GF-D8 (cell line): ENCODE results near the gene CSNK1D.

Experiments
- DNase-seq: peaks from one replicate; lab custom pipeline; 2025; lab: John Stamatoyannopoulos, UW

CSNK1D gene

GRCh38 chr17:82294064-82294773, 20.7 kb upstream of the CSNK1D start:
- no peak for DNase-seq

DNA sequence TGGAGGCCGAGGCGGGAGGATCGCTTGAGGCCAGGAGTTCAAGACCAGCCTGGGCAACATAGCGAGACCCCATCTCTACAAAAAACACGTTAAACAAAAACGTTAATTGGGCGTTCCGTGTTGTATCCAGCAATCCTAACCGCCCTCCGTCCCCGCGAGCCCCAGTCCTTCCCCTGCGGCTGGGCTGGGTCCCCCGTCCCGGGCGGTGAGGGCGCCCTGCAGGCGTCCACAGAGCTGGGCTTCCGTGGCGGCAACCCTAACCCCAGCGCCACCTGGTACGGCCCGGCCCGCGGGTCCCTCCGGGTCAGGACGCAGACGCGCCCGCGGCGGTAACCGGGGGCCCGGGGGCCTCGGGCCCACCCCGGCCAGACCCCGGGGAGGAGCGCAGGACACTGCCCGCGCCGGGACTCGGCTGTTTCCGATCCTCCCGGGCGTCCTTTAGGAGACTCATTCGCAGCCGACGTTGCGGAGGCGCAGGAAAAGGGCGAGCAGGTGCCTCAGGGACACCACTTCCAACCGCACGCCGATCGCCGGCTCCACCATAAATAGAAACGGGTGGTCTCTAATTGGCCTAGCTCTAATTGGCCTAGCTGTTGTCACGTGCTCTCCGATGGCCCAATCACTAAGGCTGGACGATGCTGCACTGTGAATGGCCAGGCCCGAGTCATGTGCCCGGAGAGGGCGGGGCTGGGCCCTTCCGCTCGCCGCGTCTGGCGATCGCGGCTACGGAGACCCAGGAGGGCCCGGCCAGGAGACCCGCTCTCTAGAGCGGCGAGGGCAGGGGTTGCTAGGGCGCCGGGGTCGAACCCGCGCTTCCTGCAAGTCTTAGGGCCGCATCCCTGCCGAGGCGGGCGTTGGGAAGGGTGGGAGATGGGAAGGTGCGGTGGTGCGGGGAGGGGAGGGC, 19.0 kb upstream of the CSNK1D start:
- DNase-seq, result peak; percentile 95

DNA sequence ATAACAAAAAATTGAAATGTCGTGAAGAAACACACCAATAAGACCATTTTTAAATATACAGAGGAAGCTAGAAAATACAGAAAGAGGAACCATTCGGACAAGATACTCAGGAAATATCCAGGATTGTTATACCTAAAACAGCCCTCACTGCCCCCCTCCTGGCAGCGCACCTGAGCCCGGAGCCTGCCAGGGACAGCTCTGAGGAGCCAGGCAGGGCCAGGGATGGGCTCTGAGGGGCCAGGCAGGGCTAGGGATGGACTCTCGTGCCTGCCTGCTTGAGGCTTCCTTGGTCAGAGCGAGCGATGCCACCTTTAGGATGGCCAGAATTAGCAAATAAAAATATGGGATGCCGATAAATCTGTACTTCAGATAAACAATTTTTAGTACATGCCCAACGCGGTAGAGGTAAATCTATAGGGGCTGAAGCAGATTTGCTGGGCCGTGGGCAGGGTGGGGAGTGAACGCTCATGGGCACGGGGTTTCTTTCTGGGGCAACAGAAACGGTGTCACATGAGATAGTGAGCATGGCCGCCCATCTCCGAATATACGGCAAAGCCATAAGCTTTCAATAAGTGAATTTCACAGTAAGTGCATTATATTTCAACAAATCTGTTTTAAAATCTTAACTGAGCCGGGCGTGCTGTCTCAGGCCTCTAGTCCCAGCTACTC, 18.2 kb upstream of the CSNK1D start:
- DNase-seq, result no peak

DNA sequence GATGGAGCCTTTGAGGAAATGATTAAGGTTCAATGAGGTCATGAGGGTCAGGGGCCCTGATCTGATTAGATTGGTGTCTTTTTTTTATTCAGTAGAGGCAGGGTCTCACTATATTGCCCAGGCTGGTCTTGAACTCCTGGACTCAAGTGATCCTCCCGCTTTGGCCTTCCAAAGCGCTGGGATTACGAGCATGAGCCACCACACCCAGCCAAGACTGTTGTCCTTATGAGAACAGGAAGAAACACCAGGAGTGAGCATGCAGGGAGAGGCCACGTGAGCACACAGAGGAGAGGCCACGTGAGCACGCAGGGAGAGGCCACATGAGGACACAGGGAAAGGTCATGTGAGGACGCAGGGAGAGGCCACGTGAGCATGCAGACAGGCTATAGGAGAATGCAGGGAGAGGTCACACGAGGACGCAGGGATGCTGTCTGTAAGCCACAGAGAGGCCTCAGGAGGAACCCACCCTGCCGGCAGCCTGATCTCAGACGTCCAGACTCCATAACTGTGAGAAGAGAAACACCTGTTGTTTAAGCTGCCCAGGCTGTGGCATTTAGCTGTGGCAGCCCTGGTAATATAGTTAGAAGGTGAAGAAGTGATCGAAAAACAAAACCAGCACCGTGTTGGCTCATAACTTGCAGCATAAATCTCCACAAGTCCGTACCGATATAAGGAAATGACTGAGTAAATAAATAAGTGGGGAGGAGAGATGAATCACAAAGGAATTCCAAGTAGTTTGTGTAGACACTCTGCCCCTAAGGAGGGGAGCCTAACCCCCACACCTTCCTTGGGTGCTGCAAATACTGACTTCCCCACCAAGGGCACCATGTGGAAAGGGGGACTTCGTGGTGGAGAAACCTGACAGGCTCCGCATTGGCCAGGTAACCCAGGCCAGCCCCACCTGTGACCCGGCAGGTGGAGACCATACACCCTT, 14.6 kb upstream of the CSNK1D start:
- peak; percentile 91 for DNase-seq

DNA sequence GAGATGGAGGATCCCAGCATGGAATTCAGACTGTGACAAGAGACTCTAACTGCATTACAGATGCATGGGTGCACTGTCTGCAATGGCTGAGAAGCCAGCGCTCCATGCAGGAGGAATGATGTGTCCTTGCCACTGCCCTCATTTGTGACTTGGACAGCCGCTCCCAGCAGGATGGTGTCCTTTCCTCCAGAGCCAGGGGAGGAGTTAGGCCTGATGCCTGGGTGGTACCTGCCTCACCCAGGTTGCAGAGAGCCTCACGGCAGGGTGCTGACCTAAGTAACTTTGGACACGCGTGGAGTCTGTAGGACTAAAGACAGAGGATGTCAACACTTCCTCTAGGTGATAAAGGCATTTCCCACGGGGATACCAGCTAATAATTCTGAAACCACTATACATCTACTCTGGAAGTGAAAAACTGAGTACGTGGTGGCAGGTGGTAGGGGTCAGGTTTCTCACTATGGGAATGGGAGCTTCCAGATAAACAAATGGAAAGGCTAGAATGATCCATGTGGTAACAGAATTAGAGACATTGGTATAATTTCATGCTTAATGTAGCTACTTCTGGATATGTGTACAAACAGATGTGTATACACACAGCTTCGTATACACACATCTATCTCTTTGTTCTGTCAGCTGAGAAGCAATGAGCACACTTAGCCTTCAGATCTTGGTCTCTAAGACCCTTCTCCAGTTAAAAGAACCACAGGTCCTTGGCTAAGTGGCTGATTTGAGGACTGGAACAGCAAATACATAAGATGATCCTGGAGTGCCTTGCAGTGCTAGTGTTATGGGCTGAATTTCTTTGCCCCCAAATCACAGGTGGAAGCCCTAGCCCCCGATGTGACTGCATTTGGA, 13.7 kb upstream of the CSNK1D start:
- no peak for DNase-seq

- DNase-seq, result no peak
These were observed 11.6 kb upstream of the CSNK1D start for GRCh38 chr17:82285141-82285540.

GRCh38 chr17:82283208-82283749, 9.8 kb upstream of the CSNK1D start:
- DNase-seq, result no peak

GRCh38 chr17:82282239-82283207, 9.0 kb upstream of the CSNK1D start:
- DNase-seq, result no peak

- DNase-seq, result no peak
These were observed 8.2 kb upstream of the CSNK1D start for GRCh38 chr17:82281502-82282238.

GRCh38 chr17:82281076-82281475, 7.6 kb upstream of the CSNK1D start:
- no peak for DNase-seq

DNA sequence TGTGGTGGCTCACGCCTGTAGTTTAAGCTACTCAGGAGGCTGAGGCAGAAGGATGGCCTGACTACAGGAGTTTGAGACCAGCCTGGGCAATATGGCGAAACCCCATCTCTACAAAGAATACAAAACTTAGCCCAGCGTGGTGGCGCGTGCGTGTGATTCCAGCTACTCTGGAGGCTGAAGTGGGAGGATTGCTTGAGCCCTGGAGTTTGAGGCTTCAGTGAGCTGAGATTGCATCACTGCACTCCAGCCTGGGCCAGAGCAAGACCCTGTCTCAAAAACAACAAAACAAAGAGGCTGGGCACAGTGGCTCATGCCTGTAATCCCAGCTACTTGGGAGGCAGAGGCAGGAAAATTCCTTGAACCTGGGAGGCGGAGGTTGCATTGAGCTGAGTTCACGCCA, 7.0 kb upstream of the CSNK1D start:
- DNase-seq, result no peak

DNA sequence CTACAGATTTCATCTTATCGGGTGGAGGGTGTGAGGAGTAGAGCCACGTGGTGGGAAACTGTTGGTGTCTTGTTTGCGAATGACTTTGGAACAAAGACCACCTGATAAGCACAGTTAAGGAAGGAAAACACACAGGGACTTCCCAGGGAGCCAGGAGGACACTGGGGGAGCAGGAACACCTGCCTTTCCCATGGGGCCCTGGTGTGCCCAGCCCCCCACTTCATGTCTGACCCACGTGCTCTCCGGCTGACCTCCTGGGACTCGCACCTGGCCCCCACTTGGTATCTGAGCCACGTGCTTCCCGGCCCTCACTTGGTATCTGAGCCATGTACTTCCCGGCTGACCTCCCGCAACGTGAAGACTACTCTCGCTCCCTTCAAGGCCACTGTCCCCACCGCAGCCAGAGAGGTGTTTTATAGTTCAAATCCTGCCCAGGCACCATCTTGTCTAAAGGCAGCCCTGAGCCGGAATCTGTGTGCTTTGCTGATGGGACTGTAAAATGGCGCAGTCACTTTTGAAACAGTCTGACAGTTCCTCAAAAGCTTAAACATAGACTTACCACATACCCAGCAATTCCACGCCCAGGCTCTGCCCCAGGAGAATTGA, 5.4 kb upstream of the CSNK1D start:
- DNase-seq, result peak; percentile 37

GRCh38 chr17:82278308-82278707, 4.8 kb upstream of the CSNK1D start:
- no peak for DNase-seq

DNA sequence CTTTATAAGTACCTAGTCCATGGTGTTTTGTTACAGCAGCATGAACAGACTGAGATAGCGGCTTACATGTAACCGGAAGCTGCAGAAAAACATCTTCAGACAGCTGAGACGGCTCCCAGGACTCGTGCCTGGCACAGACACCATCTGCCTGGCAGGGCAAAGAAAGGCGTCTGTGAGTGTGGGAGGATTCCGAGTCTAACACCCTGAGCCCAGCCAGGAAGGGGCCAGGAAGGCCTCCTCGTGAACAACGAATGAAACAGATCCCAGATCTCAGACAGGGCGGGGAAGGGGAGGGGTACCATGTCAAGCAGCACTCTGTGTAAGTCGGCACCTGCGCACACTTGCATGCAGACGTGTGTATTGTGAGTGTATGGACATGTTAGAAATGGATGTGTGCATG, 4.4 kb upstream of the CSNK1D start:
- no peak for DNase-seq

GRCh38 chr17:82276938-82277337, 3.4 kb upstream of the CSNK1D start:
- no peak for DNase-seq

DNA sequence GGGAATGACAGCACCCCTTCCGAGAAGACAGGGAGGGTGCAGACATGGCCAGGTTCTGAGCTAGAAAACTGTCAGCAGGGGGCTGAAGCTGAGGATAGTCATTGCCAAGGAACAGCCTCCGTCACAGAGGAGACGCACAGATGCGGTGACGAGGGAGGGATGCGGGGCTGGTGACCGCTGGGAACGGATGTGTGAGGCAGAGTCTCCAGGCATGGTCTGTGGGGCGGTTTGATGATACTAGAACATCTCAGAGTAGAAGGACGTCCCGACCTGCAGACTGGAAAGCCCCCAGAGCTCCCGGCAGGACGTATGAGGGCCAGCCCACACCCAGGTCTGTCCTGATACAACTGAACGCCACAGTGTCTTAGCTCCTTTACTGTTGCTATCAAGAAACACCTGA, 1.8 kb upstream of the CSNK1D start:
- DNase-seq, result no peak

DNA sequence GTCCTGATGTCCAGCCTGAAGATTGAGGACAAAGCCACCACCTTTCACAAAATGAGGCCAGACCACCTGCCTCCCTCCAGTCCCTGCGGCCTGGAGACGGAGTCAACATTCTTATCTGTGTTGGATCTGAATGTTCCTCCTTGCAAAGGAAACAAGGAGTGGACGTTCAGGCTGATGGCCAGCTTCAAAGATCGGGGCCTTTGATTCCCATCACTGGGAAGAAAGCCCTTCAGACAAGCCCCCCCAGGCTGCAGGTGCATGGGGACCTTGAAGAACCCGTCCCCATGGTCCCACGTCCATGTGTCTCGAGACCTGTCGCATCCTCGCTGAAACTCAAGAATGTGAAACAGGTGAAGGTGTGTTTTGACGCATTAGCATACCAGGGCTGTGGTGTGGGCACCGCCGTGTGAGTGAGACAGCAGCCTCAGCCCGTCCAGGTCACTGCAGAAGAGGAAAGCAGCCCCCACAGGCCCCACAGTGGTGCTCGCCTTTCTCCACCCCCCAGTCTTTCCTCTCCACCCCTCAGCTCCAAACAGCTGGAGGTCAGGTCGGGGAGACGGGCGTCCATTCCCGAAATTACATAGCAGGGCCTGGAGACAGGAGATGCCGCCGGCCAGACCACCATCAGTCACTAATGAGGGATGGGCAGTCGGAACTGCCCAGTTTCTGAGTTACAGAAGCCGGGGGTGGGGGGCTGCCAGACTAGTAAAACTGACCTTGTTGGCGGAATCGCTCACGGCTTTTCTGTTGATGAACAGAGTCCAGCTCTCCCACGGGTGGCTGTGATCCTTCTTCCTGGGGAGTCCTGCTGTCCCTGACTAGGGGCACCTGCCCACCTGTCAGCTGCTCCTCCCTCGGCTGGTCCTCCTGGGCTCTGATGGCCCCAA, 877 bp upstream of the CSNK1D start:
- DNase-seq, result no peak
